Panc1 (cell line): ENCODE measurements around the gene SMAD9. TPM values are rescaled to one million over a fixed set of nuclear protein-coding genes. Genes with fewer than 3 reads are reported as not detected.

Source experiments
- ATAC-seq: fragments of 200-7000 bp; cut with Tn5 transposase; 2 replicates; pipeline ENCODE4 v1.9.1; 2020; ENCODE audit warnings: mild to moderate bottlenecking, moderate library complexity
- BruUV-seq: library from RNA; stranded (reverse); fragments of 400-500 nt; replicated peaks from 2 replicates; lab custom pipeline; 2021; lab: Mats Ljungman, UMichigan
- CTCF ChIA-PET: fragments of 300-600 bp; sonication (Branson Sonifier 250); formaldehyde crosslinking; loops from one replicate; lab custom pipeline; 2022; ENCODE audit warnings: antibody characterized with exemption; lab: Charles Lee
- POLR2A ChIA-PET: fragments of 300-600 bp; sonication (Branson Sonifier 250); formaldehyde crosslinking; loops from one replicate; lab custom pipeline; 2022; ENCODE audit warnings: antibody characterized with exemption; lab: Charles Lee
- DNase-seq: peaks from one replicate; pipeline ENCODE4 v3.0.0-alpha.2; 2010; ENCODE audit warnings: low read depth, low spot score
- H3K27ac ChIP-seq: 2 replicates; pipeline ENCODE4 v1.5.1; 2011; ENCODE audit warnings: mild to moderate bottlenecking, low read length, inconsistent platforms
- H3K27me3 ChIP-seq: fragments of 200-500 bp; sonication (Bioruptor generic); 2 replicates; pipeline ENCODE4 v1.6.0; 2014; ENCODE audit warnings: low read length, inconsistent platforms; ENCODE audit not compliant: control insufficient read depth, insufficient read depth
- H3K36me3 ChIP-seq: fragments of 200-500 bp; sonication (Bioruptor generic); 2 replicates; pipeline ENCODE4 v1.5.1; 2014; ENCODE audit warnings: inconsistent platforms, mild to moderate bottlenecking, low read length, moderate library complexity; ENCODE audit not compliant: control insufficient read depth, insufficient read depth
- H3K4me1 ChIP-seq: 2 replicates; pipeline ENCODE4 v1.5.1; 2011; ENCODE audit warnings: inconsistent platforms, mild to moderate bottlenecking, low read length, moderate library complexity; ENCODE audit not compliant: control insufficient read depth, insufficient read depth
- H3K4me3 ChIP-seq, 2 experiments: 2 replicates each; pipeline ENCODE4 v1.5.1; 2011 to 2012; ENCODE audit warnings: low read depth in 2 of 2, low read length in 2 of 2, mild to moderate bottlenecking in 2 of 2, inconsistent platforms in 1 of 2, moderate library complexity in 1 of 2
- H3K9me3 ChIP-seq: fragments of 200-500 bp; sonication (Bioruptor generic); 2 replicates; pipeline ENCODE4 v1.5.1; 2014; ENCODE audit warnings: low read depth, mild to moderate bottlenecking, inconsistent platforms, low read length, moderate library complexity; ENCODE audit not compliant: control insufficient read depth, insufficient read depth
- POLR2AphosphoS5 ChIP-seq: IDR thresholded peaks from 2 replicates; pipeline ENCODE4 v1.6.1; 2012; ENCODE audit warnings: mild to moderate bottlenecking, low read depth, low read length, moderate library complexity
- SIN3A ChIP-seq: IDR thresholded peaks from 2 replicates; pipeline ENCODE4 v1.6.1; 2012; ENCODE audit warnings: low read depth, mild to moderate bottlenecking, low read length, moderate library complexity, borderline replicate concordance; ENCODE audit not compliant: insufficient read depth
- TCF7L2 ChIP-seq: IDR thresholded peaks from 2 replicates; pipeline ENCODE4 v1.6.1; 2011; ENCODE audit warnings: mild to moderate bottlenecking, low read depth, low read length, inconsistent platforms
- in situ Hi-C: cut with HindIII; loops from 2 replicates; pipeline ENCODE4 v1.10.0; 2016; ENCODE audit warnings: low sequenced_read_pairs, low pct_unique_long_range_greater_than_20kb
- intact Hi-C: fragments of 100-400 bp; cut with micrococcal nuclease; formaldehyde crosslinking; loops from one replicate; pipeline ENCODE4 v1.10.0; 2022; ENCODE audit not compliant: unreplicated experiment
- total RNA-seq: library from RNA; stranded (reverse); gene quantifications from one replicate; pipeline ENCODE4 v1.2.1, GENCODE V29; 2021; ENCODE audit not compliant: unreplicated experiment
- TF ChIP-seq, protein P1 (sequence below), 2 experiments: IDR thresholded peaks; 2 replicates each; pipeline ENCODE4 v1.6.1; 2011 to 2012; ENCODE audit warnings: low read depth in 2 of 2, control low read depth in 1 of 2, low read length in 1 of 2, mild to moderate bottlenecking in 1 of 2, moderate library complexity in 1 of 2; ENCODE audit not compliant: insufficient read depth in 1 of 2
- TF ChIP-seq, protein P2 (sequence below): fragments of 450-650 bp; IDR thresholded peaks from 2 replicates; pipeline ENCODE4 v1.5.1; 2017; ENCODE audit warnings: mild to moderate bottlenecking

The SMAD9 gene
- total RNA-seq, 1 experiment from 2014 or later, result 2.4 TPM

GRCh38 chr13:36875961-36876360 is 44.1 kb downstream of the SMAD9 start:
- H3K27ac ChIP-seq, result no peak overlapping the region
- H3K4me3 ChIP-seq, result no peak overlapping the region
- in situ Hi-C loops, result no loop called here
- no peaks in the 10 kb centered on the region for H3K36me3 ChIP-seq
- POLR2A ChIA-PET, result no interaction called here
- CTCF ChIA-PET, result no interaction called here
- H3K4me1 ChIP-seq, result no peaks in the 10 kb centered on the region
- no peak for ATAC-seq
- H3K27me3 ChIP-seq, result no peaks in the 10 kb centered on the region
- TF ChIP-seq SIN3A (no peak), TCF7L2 (no peak), POLR2AphosphoS5 (no peak)
- TF ChIP-seq, protein P1, sequence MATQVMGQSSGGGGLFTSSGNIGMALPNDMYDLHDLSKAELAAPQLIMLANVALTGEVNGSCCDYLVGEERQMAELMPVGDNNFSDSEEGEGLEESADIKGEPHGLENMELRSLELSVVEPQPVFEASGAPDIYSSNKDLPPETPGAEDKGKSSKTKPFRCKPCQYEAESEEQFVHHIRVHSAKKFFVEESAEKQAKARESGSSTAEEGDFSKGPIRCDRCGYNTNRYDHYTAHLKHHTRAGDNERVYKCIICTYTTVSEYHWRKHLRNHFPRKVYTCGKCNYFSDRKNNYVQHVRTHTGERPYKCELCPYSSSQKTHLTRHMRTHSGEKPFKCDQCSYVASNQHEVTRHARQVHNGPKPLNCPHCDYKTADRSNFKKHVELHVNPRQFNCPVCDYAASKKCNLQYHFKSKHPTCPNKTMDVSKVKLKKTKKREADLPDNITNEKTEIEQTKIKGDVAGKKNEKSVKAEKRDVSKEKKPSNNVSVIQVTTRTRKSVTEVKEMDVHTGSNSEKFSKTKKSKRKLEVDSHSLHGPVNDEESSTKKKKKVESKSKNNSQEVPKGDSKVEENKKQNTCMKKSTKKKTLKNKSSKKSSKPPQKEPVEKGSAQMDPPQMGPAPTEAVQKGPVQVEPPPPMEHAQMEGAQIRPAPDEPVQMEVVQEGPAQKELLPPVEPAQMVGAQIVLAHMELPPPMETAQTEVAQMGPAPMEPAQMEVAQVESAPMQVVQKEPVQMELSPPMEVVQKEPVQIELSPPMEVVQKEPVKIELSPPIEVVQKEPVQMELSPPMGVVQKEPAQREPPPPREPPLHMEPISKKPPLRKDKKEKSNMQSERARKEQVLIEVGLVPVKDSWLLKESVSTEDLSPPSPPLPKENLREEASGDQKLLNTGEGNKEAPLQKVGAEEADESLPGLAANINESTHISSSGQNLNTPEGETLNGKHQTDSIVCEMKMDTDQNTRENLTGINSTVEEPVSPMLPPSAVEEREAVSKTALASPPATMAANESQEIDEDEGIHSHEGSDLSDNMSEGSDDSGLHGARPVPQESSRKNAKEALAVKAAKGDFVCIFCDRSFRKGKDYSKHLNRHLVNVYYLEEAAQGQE (IDR thresholded peaks at IDR 0.05; ENCODE audit: insufficient read depth in 1 of 2, low read depth in 2 of 2, low read length in 1 of 2), result no peak
- TF ChIP-seq, protein P2, sequence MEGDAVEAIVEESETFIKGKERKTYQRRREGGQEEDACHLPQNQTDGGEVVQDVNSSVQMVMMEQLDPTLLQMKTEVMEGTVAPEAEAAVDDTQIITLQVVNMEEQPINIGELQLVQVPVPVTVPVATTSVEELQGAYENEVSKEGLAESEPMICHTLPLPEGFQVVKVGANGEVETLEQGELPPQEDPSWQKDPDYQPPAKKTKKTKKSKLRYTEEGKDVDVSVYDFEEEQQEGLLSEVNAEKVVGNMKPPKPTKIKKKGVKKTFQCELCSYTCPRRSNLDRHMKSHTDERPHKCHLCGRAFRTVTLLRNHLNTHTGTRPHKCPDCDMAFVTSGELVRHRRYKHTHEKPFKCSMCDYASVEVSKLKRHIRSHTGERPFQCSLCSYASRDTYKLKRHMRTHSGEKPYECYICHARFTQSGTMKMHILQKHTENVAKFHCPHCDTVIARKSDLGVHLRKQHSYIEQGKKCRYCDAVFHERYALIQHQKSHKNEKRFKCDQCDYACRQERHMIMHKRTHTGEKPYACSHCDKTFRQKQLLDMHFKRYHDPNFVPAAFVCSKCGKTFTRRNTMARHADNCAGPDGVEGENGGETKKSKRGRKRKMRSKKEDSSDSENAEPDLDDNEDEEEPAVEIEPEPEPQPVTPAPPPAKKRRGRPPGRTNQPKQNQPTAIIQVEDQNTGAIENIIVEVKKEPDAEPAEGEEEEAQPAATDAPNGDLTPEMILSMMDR, result no peak
- H3K9me3 ChIP-seq, result no peaks in the 10 kb centered on the region
- DNase-seq, result no peak
- intact Hi-C loops, result no loop called here
- no TSS peak for BruUV-seq

DNA sequence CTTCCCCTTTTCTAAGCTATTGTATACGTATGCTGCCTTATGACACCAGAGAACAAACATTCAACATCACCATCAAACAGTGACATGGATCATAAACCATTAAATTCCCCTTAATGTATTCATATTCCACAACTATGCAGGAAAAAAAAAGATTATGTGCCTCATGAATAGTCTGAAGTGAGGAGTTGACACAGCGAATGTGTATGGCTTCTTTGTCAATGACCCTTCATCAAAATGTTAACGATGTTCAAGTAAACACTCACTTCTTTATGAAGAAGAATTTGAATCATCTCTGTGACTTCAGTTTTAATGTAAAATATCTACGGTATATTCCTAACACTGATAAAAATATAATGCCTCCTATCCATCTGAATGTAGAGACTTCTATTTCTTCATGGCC is 44.6 kb downstream of the SMAD9 start:
- intact Hi-C loops, result no loop called here
- ChIA-PET CTCF (no interaction called here), POLR2A (no interaction called here)
- in situ Hi-C loops, result no loop called here
- Histone ChIP-seq H3K27ac (no peak overlapping the region), H3K4me3 (no peak overlapping the region), H3K9me3 (no peaks in the 10 kb centered on the region), H3K36me3 (no peaks in the 10 kb centered on the region), H3K27me3 (no peaks in the 10 kb centered on the region), H3K4me1 (no peaks in the 10 kb centered on the region)
- no peak for TF ChIP-seq TCF7L2
- no peak for TF ChIP-seq SIN3A
- TF ChIP-seq, protein P2, result no peak
- TF ChIP-seq, protein P1 (IDR thresholded peaks at IDR 0.05; ENCODE audit: insufficient read depth in 1 of 2, low read depth in 2 of 2, low read length in 1 of 2), result no peak
- no peak for TF ChIP-seq POLR2AphosphoS5
- DNase-seq, result no peak
- no TSS peak for BruUV-seq
- ATAC-seq, result no peak
